GM19035 (cell line): ENCODE data around the gene CHRD.
A peak's percentile ranks its signal among the peaks of the same experiment; 100 is the strongest.
"Not testable (repeated sequence)": the region's sequence is repeated elsewhere in the genome, so short reads cannot be mapped to it uniquely, and the experiment has no call there.

Experiments used
- ATAC-seq: cut with Tn5 transposase; IDR thresholded peaks from one replicate; pipeline ENCODE4 v1.9.1; 2021; ENCODE audit not compliant: unreplicated experiment

CHRD gene

GRCh38 chr3:184414418-184415202 lies 34.8 kb downstream of the CHRD start:
- ATAC-seq: no peak

- ATAC-seq: no peak
Measured at GRCh38 chr3:184415203-184415490, 35.3 kb downstream of the CHRD start.

DNA sequence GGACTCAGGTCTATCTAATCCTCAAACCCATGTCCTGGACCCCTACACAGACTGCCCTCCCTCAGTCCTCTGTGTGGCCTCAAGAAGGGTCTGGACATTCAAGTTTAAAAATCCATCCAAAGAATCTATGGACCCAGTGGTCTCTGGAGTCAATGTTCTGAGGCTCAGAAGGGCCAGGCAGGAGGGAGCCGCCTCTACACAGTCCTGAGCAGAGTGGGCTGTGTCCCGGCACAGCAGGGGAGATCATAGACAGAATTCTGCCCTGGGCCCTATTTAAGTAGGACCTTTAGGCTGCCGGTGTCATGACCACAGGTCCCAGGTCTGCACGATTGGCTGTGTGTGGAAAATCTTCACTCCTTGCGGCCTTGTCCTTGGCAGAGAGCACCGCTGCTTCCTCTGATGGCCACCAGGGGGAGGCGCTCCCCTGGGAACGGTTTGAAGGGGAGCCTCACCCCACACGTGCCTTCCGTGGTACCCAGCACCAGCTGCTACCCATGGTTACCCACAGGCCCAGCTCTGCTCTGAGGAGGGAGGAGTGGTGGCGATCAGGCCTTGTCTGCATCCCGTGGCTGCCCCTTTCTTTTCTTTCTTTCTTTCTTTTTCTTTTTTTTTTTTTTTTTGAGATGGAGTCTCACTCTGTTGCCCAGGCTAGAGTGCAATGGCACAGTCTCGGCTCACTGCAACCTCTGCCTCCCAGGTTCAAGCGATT lies 37.9 kb downstream of the CHRD start:
- ATAC-seq: peak; percentile 76

DNA sequence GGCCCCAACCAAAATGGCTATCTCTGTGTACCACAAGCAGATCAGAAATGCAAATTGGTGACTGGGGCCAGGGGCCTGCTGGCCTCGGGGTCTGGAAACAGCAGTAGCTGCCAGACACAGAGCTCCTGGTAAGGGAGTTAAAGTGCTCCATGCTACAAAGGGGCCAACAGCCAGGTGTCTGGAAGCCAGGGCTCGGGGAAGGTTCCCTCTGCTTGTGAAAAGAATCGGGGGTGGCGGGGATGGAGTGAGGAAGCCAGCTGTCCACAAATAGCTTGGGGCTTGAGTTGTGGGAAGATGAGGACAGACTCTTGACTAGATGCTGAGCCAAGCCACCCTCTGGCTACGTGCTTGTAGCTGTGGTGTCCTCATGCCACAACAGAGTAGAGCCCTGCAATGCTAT lies 39.3 kb downstream of the CHRD start:
- no peak for ATAC-seq

- ATAC-seq: no peak
Measured at GRCh38 chr3:184423561-184423960, 43.7 kb downstream of the CHRD start.

DNA sequence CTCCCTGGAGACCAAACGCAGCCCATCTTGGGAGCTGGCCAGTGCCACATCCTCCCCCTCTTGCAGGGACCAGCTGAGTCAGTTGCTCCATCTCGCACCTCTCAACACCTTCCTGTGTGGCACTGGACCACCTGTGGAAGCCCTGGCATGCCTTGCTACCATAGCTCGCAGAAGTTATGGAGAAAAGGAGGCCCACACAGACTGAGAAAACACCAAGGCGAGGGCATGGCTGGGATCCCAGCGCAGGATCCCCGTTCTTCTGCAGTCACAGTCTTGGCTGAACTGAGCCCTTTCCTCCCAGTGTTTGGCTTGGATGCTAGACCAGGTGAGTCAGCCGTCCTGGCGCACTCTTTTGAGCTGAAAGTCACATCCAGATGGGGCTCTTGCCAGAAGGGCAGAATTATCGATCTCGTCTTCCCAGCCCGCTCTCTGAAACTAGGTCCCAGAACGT lies 46.9 kb downstream of the CHRD start:
- ATAC-seq: no peak

- ATAC-seq: no peak
Measured at GRCh38 chr3:184428561-184429175, 48.8 kb downstream of the CHRD start.

- ATAC-seq: no peak
Measured at GRCh38 chr3:184429786-184430185, 49.9 kb downstream of the CHRD start.

DNA sequence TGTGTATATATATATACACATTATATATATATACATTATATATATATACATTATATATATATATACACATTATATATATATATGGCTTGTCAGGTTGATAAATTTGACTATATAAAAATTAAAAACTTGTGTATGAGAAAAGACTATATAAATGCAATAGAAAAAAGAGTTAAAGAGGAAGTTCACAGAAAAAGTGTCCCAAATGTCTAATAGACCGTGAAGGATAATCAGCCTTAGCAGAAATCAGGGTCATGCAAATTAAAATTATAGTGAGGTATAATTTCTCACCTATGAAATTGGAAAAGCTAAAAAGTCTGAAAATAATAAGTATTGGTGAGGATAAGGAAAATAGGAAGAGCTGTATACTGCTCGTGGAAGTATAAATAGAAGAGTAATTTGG lies 51.1 kb downstream of the CHRD start:
- no peak for ATAC-seq

DNA sequence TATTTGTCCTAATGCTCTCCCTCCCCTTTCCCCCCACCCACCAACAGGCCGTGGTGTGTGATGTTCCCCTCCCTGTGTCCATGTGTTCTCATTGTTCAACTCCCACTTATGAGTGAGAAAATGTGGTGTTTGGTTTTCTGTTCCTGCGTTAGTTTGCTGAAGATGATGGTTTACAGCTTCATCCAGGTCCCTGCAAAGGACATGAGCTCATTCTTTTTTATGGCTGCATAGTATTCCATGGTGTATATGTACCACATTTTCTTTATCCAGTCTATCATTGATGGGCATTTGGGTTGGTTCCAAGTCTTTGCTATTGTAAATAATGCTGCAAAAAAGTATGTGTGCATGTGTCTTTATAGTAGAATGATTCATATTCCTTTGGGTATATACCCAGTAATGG lies 53.3 kb downstream of the CHRD start:
- not testable (repeated sequence) for ATAC-seq

DNA sequence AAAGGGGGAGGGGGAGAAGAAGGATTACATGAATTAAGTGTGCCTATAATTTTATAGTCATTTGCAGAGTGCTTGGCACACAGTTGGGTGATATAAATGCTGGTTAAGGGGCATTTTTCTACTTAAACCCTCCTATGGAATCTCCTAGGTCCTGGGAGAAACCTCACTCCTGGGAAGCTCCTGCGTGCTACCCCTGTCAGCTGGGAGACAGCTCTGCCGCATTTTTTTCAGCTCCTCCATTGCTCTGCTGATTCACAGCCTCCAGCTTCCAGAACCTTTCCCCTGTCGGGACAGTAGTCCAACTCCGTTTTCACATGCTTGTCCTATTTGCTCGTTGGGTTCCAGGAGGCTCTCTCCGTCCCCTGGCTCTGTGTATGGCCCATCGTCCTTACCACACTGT lies 59.2 kb downstream of the CHRD start:
- ATAC-seq: no peak
